CD4-positive, alpha-beta memory T cell (primary cell): ENCODE results near the gene CUL5. TPM values are rescaled to one million over a fixed set of nuclear protein-coding genes. Genes with fewer than 3 reads are reported as not detected.

ENCODE experiments used
- CTCF ChIA-PET: fragments of 350-600 bp; sonication (Branson Sonifier 250); formaldehyde crosslinking; loops from one replicate; lab custom pipeline; 2021; ENCODE audit warnings: inconsistent platforms; ENCODE audit not compliant: partially characterized antibody; lab: Charles Lee
- POLR2A ChIA-PET: fragments of 350-600 bp; sonication (Branson Sonifier 250); formaldehyde crosslinking; loops from one replicate; lab custom pipeline; 2021; ENCODE audit not compliant: partially characterized antibody; lab: Charles Lee
- DNase-seq, 5 donors: peaks; one replicate each; pipeline versions ENCODE4 v3.0.0 to v3.0.0-alpha.2; 2020 to 2022; ENCODE audit warnings: mixed read lengths in 1 of 5
- H3K27ac ChIP-seq: one replicate; pipeline ENCODE4 v1.7.0; 2013; ENCODE audit warnings: low read depth, low read length
- H3K27me3 ChIP-seq: 2 replicates; pipeline ENCODE4 v1.7.0; 2013; ENCODE audit warnings: mild to moderate bottlenecking, low read length, moderate library complexity; ENCODE audit not compliant: insufficient read depth
- H3K36me3 ChIP-seq: 2 replicates; pipeline ENCODE4 v1.7.0; 2013; ENCODE audit warnings: mild to moderate bottlenecking, low read length, moderate library complexity; ENCODE audit not compliant: insufficient read depth
- H3K4me1 ChIP-seq: 2 replicates; pipeline ENCODE4 v1.7.0; 2013; ENCODE audit warnings: mild to moderate bottlenecking, low read length, moderate library complexity; ENCODE audit not compliant: insufficient read depth
- H3K4me3 ChIP-seq, 2 donors: one replicate each; pipeline ENCODE4 v1.7.0; 2013; ENCODE audit warnings: low read length in 2 of 2, mild to moderate bottlenecking in 1 of 2
- H3K9me3 ChIP-seq, 2 donors: one replicate each; pipeline ENCODE4 v1.7.0; 2013; ENCODE audit warnings: low read length in 2 of 2, control low read depth in 1 of 2; ENCODE audit not compliant: control insufficient read depth in 1 of 2
- H3K27ac Mint-ChIP-seq, 7 donors: one replicate each; pipeline ENCODE4 v1.8.0; 2020 to 2021; ENCODE audit warnings: mixed read lengths in 7 of 7, mild to moderate bottlenecking in 6 of 7, inconsistent platforms in 3 of 7, moderate library complexity in 3 of 7
- H3K27me3 Mint-ChIP-seq, 2 donors: one replicate each; pipeline ENCODE4 v1.8.0; 2020 to 2021; ENCODE audit warnings: mixed read lengths in 2 of 2
- H3K36me3 Mint-ChIP-seq, 2 donors: one replicate each; pipeline ENCODE4 v1.8.0; 2020 to 2021; ENCODE audit warnings: mixed read lengths in 2 of 2, inconsistent platforms in 1 of 2, mild to moderate bottlenecking in 1 of 2
- H3K4me1 Mint-ChIP-seq, 4 donors: one replicate each; pipeline ENCODE4 v1.8.0; 2020 to 2021; ENCODE audit warnings: mixed read lengths in 4 of 4, mild to moderate bottlenecking in 1 of 4
- H3K4me3 Mint-ChIP-seq, 8 donors: one replicate each; pipeline ENCODE4 v1.8.0; 2020 to 2021; ENCODE audit warnings: mixed read lengths in 8 of 8, mild to moderate bottlenecking in 7 of 8, moderate library complexity in 6 of 8, inconsistent platforms in 3 of 8
- H3K9me3 Mint-ChIP-seq, 8 donors: one replicate each; pipeline ENCODE4 v1.8.0; 2020 to 2021; ENCODE audit warnings: mixed read lengths in 8 of 8, mild to moderate bottlenecking in 5 of 8, inconsistent platforms in 3 of 8, moderate library complexity in 1 of 8
- intact Hi-C: fragments of 100-400 bp; cut with micrococcal nuclease; formaldehyde crosslinking; loops from one replicate; pipeline ENCODE4 v1.15.1; 2023
- polyA plus RNA-seq, 2 donors: library from polyadenylated mRNA; unstranded; fragments of 300-500 nt; fragmentation: Illumina TruSeq; gene quantifications; one replicate each; pipeline ENCODE4 v1.2.3, GENCODE V29; 2021
- total RNA-seq, 2 experiments: library from RNA; stranded (reverse); gene quantifications; one replicate each; pipeline ENCODE4 v1.2.3, GENCODE V29; 2021

CUL5 gene
- 10 to 100 TPM; 37.3 to 38.9 TPM for total RNA-seq
- polyA plus RNA-seq = 10 to 100 TPM; 27.4 to 31.7 TPM

GRCh38 chr11:108008656-108009496 is at the start of gene CUL5:
TSS of gene CUL5 (plus strand) at chr11:108008898. CDS start at chr11:108009349, 451 bp downstream.
- POLR2A ChIA-PET = interaction anchor here (0.8 to 1.7 kb wide), 14 partner anchors 9 to 656 kb away, joined by 3 to 10 read pairs (median 3); partner anchors contain the start of genes ACAT1, ATM, C11orf65 and DDX10
- CTCF ChIA-PET = interaction anchor here (0.7 to 2.1 kb wide), 21 partner anchors 9 to 726 kb away, joined by 3 to 15 read pairs (median 3); partner anchors contain the start of genes CWF19L2 and DDX10
- intact Hi-C loops = loop anchor here (1.0 to 5.0 kb wide), 8 partner anchors 112 to 656 kb away; partner anchors contain the start of genes ACAT1, ALKBH8, ATM and C11orf65
- Mint-ChIP-seq H3K27ac (peak within 1 kb of the TSS; percentile 92 to 98 (median 97)), H3K36me3 (peaks cover 3 to 22% of the 10 kb centered on the region in 2 donors), H3K4me1 (peaks cover 0 to 18% (median 14%) of the 10 kb centered on the region in 4 donors), H3K27me3 (no peaks in the 10 kb centered on the region), H3K9me3 (no peaks in the 10 kb centered on the region), H3K4me3 (peak within 1 kb of the TSS; percentile 94 to 100 (median 99))
- Histone ChIP-seq H3K4me3 (peak within 1 kb of the TSS; percentile 98 to 100), H3K9me3 (no peaks in the 10 kb centered on the region), H3K36me3 (no peaks in the 10 kb centered on the region), H3K27me3 (no peaks in the 10 kb centered on the region), H3K4me1 (peaks cover 48% of the 10 kb centered on the region), H3K27ac (peak within 1 kb of the TSS; percentile 96)
- peak; percentile 87 to 91 (median 89) for DNase-seq

DNA sequence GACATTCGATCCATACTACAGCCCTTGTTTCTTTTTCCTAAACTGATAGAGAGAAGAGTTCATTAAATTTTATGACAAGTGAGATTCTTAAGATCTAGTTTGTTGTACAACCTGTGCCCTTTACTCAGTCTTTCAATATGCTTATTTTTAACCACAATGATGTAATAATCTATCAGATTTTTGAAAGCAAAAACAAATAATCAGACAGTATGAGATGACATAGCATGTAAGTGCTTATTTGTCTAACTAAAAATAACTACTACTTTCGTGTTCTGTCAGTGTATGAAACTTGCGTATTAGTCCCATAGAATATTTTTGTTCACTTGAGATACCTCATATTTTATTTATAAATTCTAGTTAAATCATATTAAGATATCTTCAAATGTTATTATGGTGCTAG is 47.2 kb upstream of the CUL5 start:
- CTCF ChIA-PET = no interaction called here

GRCh38 chr11:107962181-107962580 is 46.5 kb upstream of the CUL5 start:
- Histone ChIP-seq H3K36me3 (no peaks in the 10 kb centered on the region), H3K9me3 (no peaks in the 10 kb centered on the region), H3K4me3 (no peak overlapping the region), H3K4me1 (no peaks in the 10 kb centered on the region), H3K27ac (no peak overlapping the region), H3K27me3 (no peaks in the 10 kb centered on the region)
- H3K4me1 Mint-ChIP-seq = no peaks in the 10 kb centered on the region
- ChIA-PET POLR2A (no interaction called here), CTCF (no interaction called here)
- no peak overlapping the region for H3K4me3 Mint-ChIP-seq
- no peaks in the 10 kb centered on the region for H3K36me3 Mint-ChIP-seq
- no peaks in the 10 kb centered on the region for H3K9me3 Mint-ChIP-seq
- DNase-seq = no peak
- peaks cover 6 to 9% of the 10 kb centered on the region in 2 donors for H3K27me3 Mint-ChIP-seq
- H3K27ac Mint-ChIP-seq = no peak overlapping the region
- intact Hi-C loops = no loop called here

More for the DNA sequence above, 47.2 kb upstream of the CUL5 start:
- H3K27ac Mint-ChIP-seq = no peak overlapping the region
- POLR2A ChIA-PET = no interaction called here
- H3K36me3 ChIP-seq = no peaks in the 10 kb centered on the region
- no peak overlapping the region for H3K4me3 ChIP-seq
- H3K4me1 ChIP-seq = no peaks in the 10 kb centered on the region
- no peaks in the 10 kb centered on the region for H3K9me3 Mint-ChIP-seq
- DNase-seq = no peak
- no peaks in the 10 kb centered on the region for H3K36me3 Mint-ChIP-seq
- H3K27me3 Mint-ChIP-seq = peaks cover 9 to 11% of the 10 kb centered on the region in 2 donors
- no peak overlapping the region for H3K4me3 Mint-ChIP-seq
- no peaks in the 10 kb centered on the region for H3K9me3 ChIP-seq
- H3K27me3 ChIP-seq = no peaks in the 10 kb centered on the region
- no peak overlapping the region for H3K27ac ChIP-seq
- intact Hi-C loops = no loop called here
- H3K4me1 Mint-ChIP-seq = no peaks in the 10 kb centered on the region

- no peaks in the 10 kb centered on the region for H3K9me3 ChIP-seq
- ChIA-PET POLR2A (no interaction called here), CTCF (no interaction called here)
- H3K27ac Mint-ChIP-seq = no peak overlapping the region
- no peak overlapping the region for H3K27ac ChIP-seq
- intact Hi-C loops = no loop called here
- H3K36me3 ChIP-seq = no peaks in the 10 kb centered on the region
- DNase-seq = no peak
- H3K27me3 ChIP-seq = no peaks in the 10 kb centered on the region
- no peaks in the 10 kb centered on the region for H3K4me1 Mint-ChIP-seq
- peaks cover 6% of the 10 kb centered on the region in 2 donors for H3K27me3 Mint-ChIP-seq
- no peak overlapping the region for H3K4me3 ChIP-seq
- H3K9me3 Mint-ChIP-seq = no peaks in the 10 kb centered on the region
- H3K4me1 ChIP-seq = no peaks in the 10 kb centered on the region
- no peak overlapping the region for H3K4me3 Mint-ChIP-seq
- H3K36me3 Mint-ChIP-seq = no peaks in the 10 kb centered on the region
Observed at GRCh38 chr11:107963091-107963490, 45.6 kb upstream of the CUL5 start.

GRCh38 chr11:107969219-107969618 is 39.5 kb upstream of the CUL5 start:
- Mint-ChIP-seq H3K4me3 (no peak overlapping the region), H3K9me3 (no peaks in the 10 kb centered on the region), H3K36me3 (no peaks in the 10 kb centered on the region), H3K27ac (no peak overlapping the region), H3K4me1 (no peaks in the 10 kb centered on the region), H3K27me3 (peaks cover 1 to 8% of the 10 kb centered on the region in 2 donors)
- CTCF ChIA-PET = no interaction called here
- Histone ChIP-seq H3K27me3 (no peaks in the 10 kb centered on the region), H3K4me3 (no peak overlapping the region), H3K36me3 (no peaks in the 10 kb centered on the region), H3K9me3 (no peaks in the 10 kb centered on the region), H3K4me1 (no peaks in the 10 kb centered on the region), H3K27ac (no peak overlapping the region)
- intact Hi-C loops = no loop called here
- POLR2A ChIA-PET = no interaction called here
- no peak for DNase-seq

DNA sequence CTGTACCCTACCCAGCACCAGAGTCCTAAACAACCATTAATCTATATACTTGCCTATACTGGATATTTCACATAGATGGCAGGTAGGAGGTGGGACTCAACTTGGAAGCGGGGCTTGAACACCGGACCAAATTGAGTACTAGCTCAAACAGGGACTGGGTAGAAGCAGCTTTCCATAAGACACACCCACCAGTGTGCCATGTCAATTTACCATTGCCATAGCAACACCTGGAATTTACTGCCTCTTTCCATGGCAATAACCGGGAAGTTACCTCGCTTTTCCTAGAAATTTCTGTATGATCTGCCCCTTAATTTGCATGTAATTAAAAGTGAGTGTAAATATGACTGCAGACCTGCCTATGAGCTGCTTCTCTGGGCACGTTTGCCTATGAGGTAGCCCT is 38.6 kb upstream of the CUL5 start:
- Histone ChIP-seq H3K9me3 (no peaks in the 10 kb centered on the region), H3K27ac (no peak overlapping the region), H3K4me1 (no peaks in the 10 kb centered on the region), H3K36me3 (no peaks in the 10 kb centered on the region), H3K4me3 (no peak overlapping the region), H3K27me3 (no peaks in the 10 kb centered on the region)
- Mint-ChIP-seq H3K27me3 (peaks cover 1 to 8% of the 10 kb centered on the region in 2 donors), H3K27ac (no peak overlapping the region), H3K4me3 (no peak overlapping the region), H3K36me3 (no peaks in the 10 kb centered on the region), H3K4me1 (no peaks in the 10 kb centered on the region), H3K9me3 (no peaks in the 10 kb centered on the region)
- DNase-seq = no peak
- ChIA-PET CTCF (no interaction called here), POLR2A (no interaction called here)
- intact Hi-C loops = no loop called here

GRCh38 chr11:107973641-107974040 is 35.1 kb upstream of the CUL5 start:
- CTCF ChIA-PET = no interaction called here
- H3K4me3 ChIP-seq = no peak overlapping the region
- Mint-ChIP-seq H3K9me3 (no peaks in the 10 kb centered on the region), H3K27ac (no peak overlapping the region), H3K4me3 (no peak overlapping the region), H3K36me3 (no peaks in the 10 kb centered on the region), H3K4me1 (no peaks in the 10 kb centered on the region), H3K27me3 (peaks cover 4 to 10% of the 10 kb centered on the region in 2 donors)
- intact Hi-C loops = no loop called here
- H3K4me1 ChIP-seq = no peaks in the 10 kb centered on the region
- no peak overlapping the region for H3K27ac ChIP-seq
- no peaks in the 10 kb centered on the region for H3K36me3 ChIP-seq
- POLR2A ChIA-PET = no interaction called here
- H3K9me3 ChIP-seq = no peaks in the 10 kb centered on the region
- DNase-seq = no peak
- H3K27me3 ChIP-seq = no peaks in the 10 kb centered on the region
